ENCODE data around the gene CASZ1.

GRCh38 chr1:10594595-10595223 is 201.7 kb downstream of the CASZ1 start:
- TF ChIP-seq POLR2A (IDR thresholded peaks at IDR 0.05; ENCODE audit: low read depth, low read length) (no peak), POLR2AphosphoS5 (IDR thresholded peaks at IDR 0.05; ENCODE audit: low read depth, low read length) (no peak)

All from GM12892 (cell line).